Mammary epithelial cell (primary cell): ENCODE measurements around the gene SMARCC1.

Source experiments
- CTCF ChIP-seq, 2 donors: IDR thresholded peaks in 1 of 2; conservative IDR thresholded peaks in 1 of 2; 2 replicates each; pipeline ENCODE4 v1.5.1; 2011 to 2012; ENCODE audit warnings: inconsistent platforms in 2 of 2, low read length in 2 of 2, mild to moderate bottlenecking in 2 of 2, control low read depth in 1 of 2, low read depth in 1 of 2; ENCODE audit not compliant: insufficient read depth in 1 of 2; ENCODE audit errors: extremely low read depth in 1 of 2
- EZH2 ChIP-seq: IDR thresholded peaks from 2 replicates; pipeline ENCODE4 v1.6.1; 2012; ENCODE audit warnings: low read length, inconsistent platforms, borderline replicate concordance

DNA sequence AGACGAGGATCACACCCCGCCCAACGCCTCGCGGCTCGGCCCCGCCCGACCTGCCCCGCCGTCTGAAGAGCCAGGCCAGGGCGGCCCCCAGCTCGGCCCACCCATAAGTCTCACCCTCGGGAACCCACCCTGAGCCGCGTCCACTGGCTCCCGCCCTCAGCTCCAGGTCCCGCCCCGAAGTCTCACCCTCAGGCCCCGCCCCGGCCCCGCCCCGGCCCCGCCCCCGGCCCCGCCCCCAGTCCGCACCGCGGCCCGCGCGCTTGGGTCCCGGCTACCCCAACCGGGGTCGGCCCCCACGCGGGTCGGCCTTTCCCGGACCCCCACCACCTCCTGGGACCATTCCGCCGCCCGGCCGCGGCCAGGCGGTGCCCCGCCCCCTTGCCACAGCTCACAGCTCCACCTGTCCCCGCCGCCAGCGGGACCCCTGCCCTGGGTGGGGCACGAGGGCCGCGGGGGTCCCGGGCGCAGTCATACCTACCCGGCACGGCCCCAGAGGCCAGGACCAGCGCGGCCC lies 203.5 kb downstream of the SMARCC1 start:
- no peak for TF ChIP-seq CTCF (conservative IDR thresholded peaks at IDR 0.05 in 1 of 2, IDR thresholded peaks at IDR 0.05 in 1 of 2; ENCODE audit: extremely low read depth in 1 of 2, insufficient read depth in 1 of 2, low read depth in 1 of 2, low read length in 2 of 2)
- no peak for TF ChIP-seq EZH2
